ENCODE results near the gene VPS39. TPM values are rescaled to one million over a fixed set of nuclear protein-coding genes. Genes with fewer than 3 reads are reported as not detected.

VPS39 gene
- total and polyA plus RNA-seq, 9 of the 15 experiments (the other 6 are each of a cell fraction or from before 2014, with no cell fraction given): 3.2 to 37.3 (median 21.8) TPM

- TF ChIP-seq PKNOX1 (IDR thresholded peaks at IDR 0.05) (peak; percentile 85), RBM17 (IDR thresholded peaks at IDR 0.05; ENCODE audit: borderline replicate concordance, low read depth, low read length) (no peak), SRSF1 (IDR thresholded peaks at IDR 0.05; ENCODE audit: low read depth, low read length) (no peak), TOE1 (IDR thresholded peaks at IDR 0.05; ENCODE audit: borderline replicate concordance) (no peak), TOE1 (CRISPR knock-in tag; IDR thresholded peaks at IDR 0.05; ENCODE audit: borderline replicate concordance, low read depth) (no peak), CC2D1A (IDR thresholded peaks at IDR 0.05) (no peak), NFE2 (IDR thresholded peaks at IDR 0.05; ENCODE audit: low read depth) (no peak), CBX5 (IDR thresholded peaks at IDR 0.05; ENCODE audit: borderline replicate concordance, low read depth) (no peak), HDAC2 (IDR thresholded peaks at IDR 0.05) (no peak), NUFIP1 (IDR thresholded peaks at IDR 0.05; ENCODE audit: partially characterized antibody) (no peak), MEIS2 (IDR thresholded peaks at IDR 0.05; ENCODE audit: partially characterized antibody) (peak; percentile 53), RBM15 (IDR thresholded peaks at IDR 0.05; ENCODE audit: insufficient read depth, low read length) (no peak), SMARCA4 (IDR thresholded peaks at IDR 0.05) (peak; percentile 41; the same call in 1 of the 2 replicates), JUND (IDR thresholded peaks at IDR 0.05; ENCODE audit: borderline replicate concordance, low read depth, low read length) (peak; percentile 76), JUND (tag; IDR thresholded peaks at IDR 0.05; ENCODE audit: borderline replicate concordance, low read depth, low read length) (peak; percentile 58; the same call in 1 of the 3 replicates), FOSL1 (tag; conservative IDR thresholded peaks at IDR 0.05) (peak; percentile 78), CHCHD3 (CRISPR knock-in tag; IDR thresholded peaks at IDR 0.05) (no peak), KAT7 (CRISPR knock-in tag; IDR thresholded peaks at IDR 0.05; ENCODE audit: borderline replicate concordance) (no peak), MTA2 (IDR thresholded peaks at IDR 0.05; ENCODE audit: low read depth) (no peak), ZNF384 (IDR thresholded peaks at IDR 0.05; ENCODE audit: low read depth, low read length) (peak; percentile 9; the same call in 1 of the 2 replicates), PHTF2 (CRISPR knock-in tag; IDR thresholded peaks at IDR 0.05) (no peak), KLF1 (tag; IDR thresholded peaks at IDR 0.05) (no peak), ID3 (CRISPR knock-in tag; IDR thresholded peaks at IDR 0.05) (no peak), ID3 (tag; IDR thresholded peaks at IDR 0.05) (no peak), MNT (conservative IDR thresholded peaks at IDR 0.05) (0 out of 4 replicates have a peak, but pooled peaks of 1 of the 2 experiments have one; percentile 34), CEBPG (CRISPR knock-in tag; IDR thresholded peaks at IDR 0.05) (peak; percentile 82), CEBPG (tag; conservative IDR thresholded peaks at IDR 0.05 in 1 of 2, IDR thresholded peaks at IDR 0.05 in 1 of 2) (peak; percentile 30 to 91; a peak in 3 of 4 replicates), BHLHE40 (IDR thresholded peaks at IDR 0.05; ENCODE audit: low read length) (0 out of 2 replicates have a peak, but pooled peaks have one; percentile 13)
These were observed 13.6 kb downstream of the VPS39 start (continued) for GRCh38 chr15:42194513-42194912.

Data from K562 (cell line).